GM03348 (cell line): ENCODE results near the gene NOS3.
"Not testable (repeated sequence)": the region's sequence is repeated elsewhere in the genome, so short reads cannot be mapped to it uniquely, and the experiment has no call there.

Source experiments
- DNase-seq: peaks from one replicate; pipeline ENCODE4 v3.0.0; 2012; ENCODE audit warnings: low spot score

The NOS3 gene

GRCh38 chr7:151000897-151001495 lies 10.2 kb downstream of the NOS3 start:
- DNase-seq, result no peak

GRCh38 chr7:151001546-151001945 lies 10.7 kb downstream of the NOS3 start:
- DNase-seq, result no peak

- no peak for DNase-seq
Observed at GRCh38 chr7:151003572-151003971, 12.8 kb downstream of the NOS3 start.

- DNase-seq, result no peak
Observed at GRCh38 chr7:151005566-151005965, 14.7 kb downstream of the NOS3 start.

- DNase-seq, result no peak
Observed at GRCh38 chr7:151006590-151007300, 15.9 kb downstream of the NOS3 start.

- no peak for DNase-seq
Observed at GRCh38 chr7:151007469-151007898, 16.7 kb downstream of the NOS3 start.

GRCh38 chr7:151008143-151008510 lies 17.3 kb downstream of the NOS3 start:
- DNase-seq, result no peak

GRCh38 chr7:151008511-151009323 lies 17.9 kb downstream of the NOS3 start:
- peak; percentile 84 for DNase-seq

GRCh38 chr7:151009327-151010036 lies 18.7 kb downstream of the NOS3 start:
- DNase-seq, result no peak

- DNase-seq, result no peak
Observed at GRCh38 chr7:151010037-151010306, 19.2 kb downstream of the NOS3 start.

- DNase-seq, result no peak
Observed at GRCh38 chr7:151010307-151011096, 19.7 kb downstream of the NOS3 start.

GRCh38 chr7:151011097-151011409 lies 20.2 kb downstream of the NOS3 start:
- no peak for DNase-seq

- not testable (repeated sequence) for DNase-seq
Observed at GRCh38 chr7:151011616-151012015, 20.8 kb downstream of the NOS3 start.

GRCh38 chr7:151012031-151012692 lies 21.3 kb downstream of the NOS3 start:
- DNase-seq, result no peak

GRCh38 chr7:151012911-151013347 lies 22.1 kb downstream of the NOS3 start:
- peak; percentile 73 for DNase-seq

GRCh38 chr7:151013356-151013732 lies 22.5 kb downstream of the NOS3 start:
- DNase-seq, result peak; percentile 50

- peak; percentile 79 for DNase-seq
Observed at GRCh38 chr7:151013733-151014497, 23.1 kb downstream of the NOS3 start.

- DNase-seq, result no peak
Observed at GRCh38 chr7:151014950-151015349, 24.1 kb downstream of the NOS3 start.

GRCh38 chr7:151015967-151016366 lies 25.1 kb downstream of the NOS3 start:
- DNase-seq, result no peak

- DNase-seq, result no peak
Observed at GRCh38 chr7:151016505-151016904, 25.7 kb downstream of the NOS3 start.

- DNase-seq, result no peak
Observed at GRCh38 chr7:151016942-151017341, 26.1 kb downstream of the NOS3 start.
